Karpas-422 (cell line): ENCODE measurements around the gene MLLT6. TPM values are rescaled to one million over a fixed set of nuclear protein-coding genes. Genes with fewer than 3 reads are reported as not detected.

Experiments
- DNase-seq: peaks from one replicate; pipeline ENCODE4 v3.0.0-alpha.2; 2015
- H2AFZ ChIP-seq: fragments of 200-600 bp; sonication (generic); 2 replicates; pipeline ENCODE4 v1.6.1; 2014; ENCODE audit warnings: antibody characterized with exemption, low read length, mixed read lengths
- H3K27ac ChIP-seq: fragments of 200-600 bp; sonication (generic); 2 replicates; pipeline ENCODE4 v1.5.1; 2014; ENCODE audit warnings: mild to moderate bottlenecking, low read length, moderate library complexity
- H3K27me3 ChIP-seq: fragments of 200-600 bp; sonication (generic); 2 replicates; pipeline ENCODE4 v1.6.1; 2014; ENCODE audit warnings: low read length, mixed read lengths
- H3K36me3 ChIP-seq: fragments of 200-600 bp; sonication (generic); 2 replicates; pipeline ENCODE4 v1.6.1; 2014; ENCODE audit warnings: low read length, mixed read lengths; ENCODE audit not compliant: insufficient read depth
- H3K4me1 ChIP-seq: fragments of 200-600 bp; sonication (generic); 2 replicates; pipeline ENCODE4 v1.6.1; 2014; ENCODE audit warnings: mild to moderate bottlenecking, low read length, mixed read lengths
- H3K4me2 ChIP-seq: fragments of 200-600 bp; sonication (generic); 2 replicates; pipeline ENCODE4 v1.6.1; 2014; ENCODE audit warnings: low read length, low read depth, mild to moderate bottlenecking; ENCODE audit not compliant: poor library complexity, severe bottlenecking
- H3K4me3 ChIP-seq: fragments of 200-600 bp; sonication (generic); 2 replicates; pipeline ENCODE4 v1.5.1; 2014; ENCODE audit warnings: mild to moderate bottlenecking, antibody characterized with exemption, low read length, mixed read lengths
- H3K79me2 ChIP-seq: fragments of 200-600 bp; sonication (generic); 2 replicates; pipeline ENCODE4 v1.6.1; 2014; ENCODE audit warnings: mild to moderate bottlenecking, low read length, mixed read lengths
- H3K9ac ChIP-seq: fragments of 200-600 bp; sonication (generic); 2 replicates; pipeline ENCODE4 v1.6.0; 2014; ENCODE audit warnings: low read length
- H3K9me2 ChIP-seq: fragments of 200-600 bp; sonication (generic), shearing (Covaris generic); replicated peaks from 2 replicates; pipeline ENCODE4 v1.6.0; 2014; ENCODE audit warnings: mild to moderate bottlenecking, low read length, moderate library complexity; ENCODE audit not compliant: insufficient read depth
- H3K9me3 ChIP-seq: fragments of 300-700, 200-600 bp; sonication (generic); 2 replicates; pipeline ENCODE4 v1.6.1; 2014; ENCODE audit warnings: low read length, mixed read lengths
- H4K20me1 ChIP-seq: fragments of 200-600 bp; sonication (generic); 2 replicates; pipeline ENCODE4 v1.6.1; 2014; ENCODE audit warnings: mild to moderate bottlenecking, antibody characterized with exemption, low read length, low read depth; ENCODE audit not compliant: insufficient read depth
- total RNA-seq: library from RNA; depleted of rRNA; stranded (reverse); fragments of >200 nt; shearing (Covaris generic); gene quantifications from 2 replicates; pipeline ENCODE4 v1.2.3, GENCODE V29; 2014; ENCODE audit warnings: low replicate concordance

Gene MLLT6
- total RNA-seq, 1 experiment from 2014 or later = 72.4 TPM

DNA sequence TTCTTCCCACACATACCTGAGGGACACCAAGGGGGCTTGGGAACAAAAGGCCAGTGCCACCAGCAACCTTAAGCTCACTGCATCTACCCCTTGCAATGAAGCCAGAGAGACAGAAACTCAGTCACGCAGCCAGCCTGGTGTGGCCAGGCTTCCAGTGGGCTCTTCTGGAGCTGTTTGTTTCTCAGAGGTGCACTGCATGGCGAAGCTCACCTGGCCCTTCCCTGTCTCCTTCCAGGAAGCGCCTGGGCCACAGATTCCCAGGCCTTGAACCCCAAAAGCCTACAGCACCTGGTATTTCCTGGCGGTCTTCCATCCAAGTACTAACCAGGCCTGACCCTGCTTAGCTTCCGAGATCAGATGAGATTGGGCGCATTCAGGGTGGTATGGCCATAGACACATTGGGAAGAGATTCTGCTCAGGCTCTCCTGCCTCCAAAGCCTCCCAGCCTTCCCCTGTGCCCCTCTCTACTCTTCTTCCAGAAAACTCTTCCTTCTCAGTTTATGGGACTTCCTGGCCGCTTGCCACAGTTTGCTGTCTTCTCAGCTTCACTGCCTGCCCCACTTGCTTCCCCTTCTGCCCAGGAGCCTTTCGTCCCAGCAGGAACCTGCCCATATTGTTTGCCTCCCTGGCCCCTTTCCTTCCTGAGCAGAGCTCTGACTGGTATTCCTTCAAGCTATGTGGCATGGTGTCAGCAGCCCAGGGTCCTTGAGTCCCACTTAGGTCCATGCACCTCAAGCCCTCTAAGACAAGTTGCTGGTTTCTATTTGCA, 26.6 kb downstream of the MLLT6 start:
- Histone ChIP-seq H3K4me1 (peaks cover 36% of the 10 kb centered on the region), H3K4me2 (peak overlapping the region; percentile 82), H3K27me3 (no peaks in the 10 kb centered on the region), H3K9me2 (no peaks in the 10 kb centered on the region), H4K20me1 (0 out of 2 replicates have a peak, but pooled peaks cover 6% of the 10 kb centered on the region), H3K27ac (no peak overlapping the region), H3K36me3 (no peaks in the 10 kb centered on the region), H3K9ac (peak overlapping the region; percentile 85), H3K79me2 (peaks cover 15% of the 10 kb centered on the region), H3K4me3 (peak overlapping the region; percentile 86), H3K9me3 (no peaks in the 10 kb centered on the region), H2AFZ (no peak overlapping the region)
- DNase-seq = no peak

- Histone ChIP-seq H2AFZ (no peak overlapping the region), H3K27me3 (no peaks in the 10 kb centered on the region), H3K9me2 (no peaks in the 10 kb centered on the region), H3K9me3 (no peaks in the 10 kb centered on the region), H3K36me3 (no peaks in the 10 kb centered on the region), H3K9ac (peak overlapping the region; percentile 85; the same call in 1 of the 2 replicates), H3K27ac (no peak overlapping the region), H3K4me2 (no peak overlapping the region), H3K79me2 (peaks cover 15% of the 10 kb centered on the region), H3K4me1 (peaks cover 36% of the 10 kb centered on the region), H3K4me3 (no peak overlapping the region), H4K20me1 (0 out of 2 replicates have a peak, but pooled peaks cover 6% of the 10 kb centered on the region)
- no peak for DNase-seq
These were observed 27.6 kb downstream of the MLLT6 start for GRCh38 chr17:38732376-38733281.

GRCh38 chr17:38733282-38733981, 28.4 kb downstream of the MLLT6 start:
- Histone ChIP-seq H3K79me2 (peaks cover 15% of the 10 kb centered on the region), H3K27me3 (no peaks in the 10 kb centered on the region), H3K4me3 (no peak overlapping the region), H3K27ac (no peak overlapping the region), H2AFZ (no peak overlapping the region), H3K9ac (no peak overlapping the region), H3K4me2 (no peak overlapping the region), H3K9me3 (no peaks in the 10 kb centered on the region), H3K4me1 (peaks cover 28% of the 10 kb centered on the region), H3K36me3 (no peaks in the 10 kb centered on the region), H4K20me1 (0 out of 2 replicates have a peak, but pooled peaks cover 6% of the 10 kb centered on the region), H3K9me2 (no peaks in the 10 kb centered on the region)
- no peak for DNase-seq

GRCh38 chr17:38733982-38734973, 29.2 kb downstream of the MLLT6 start:
- no peaks in the 10 kb centered on the region for H3K9me3 ChIP-seq
- no peak overlapping the region for H3K9ac ChIP-seq
- no peak overlapping the region for H2AFZ ChIP-seq
- no peaks in the 10 kb centered on the region for H3K27me3 ChIP-seq
- H3K36me3 ChIP-seq = no peaks in the 10 kb centered on the region
- no peak overlapping the region for H3K4me3 ChIP-seq
- no peak overlapping the region for H3K27ac ChIP-seq
- peaks cover 20% of the 10 kb centered on the region for H3K4me1 ChIP-seq
- peaks cover 15% of the 10 kb centered on the region for H3K79me2 ChIP-seq
- no peak overlapping the region for H3K4me2 ChIP-seq
- peak; percentile 76 for DNase-seq
- 0 out of 2 replicates have a peak, but pooled peaks cover 6% of the 10 kb centered on the region for H4K20me1 ChIP-seq
- H3K9me2 ChIP-seq = no peaks in the 10 kb centered on the region

GRCh38 chr17:38735161-38735997, 30.3 kb downstream of the MLLT6 start:
- H4K20me1 ChIP-seq = 0 out of 2 replicates have a peak, but pooled peaks cover 6% of the 10 kb centered on the region
- H3K27ac ChIP-seq = no peak overlapping the region
- peak; percentile 84 for DNase-seq
- peaks cover 15% of the 10 kb centered on the region for H3K4me1 ChIP-seq
- H3K9ac ChIP-seq = no peak overlapping the region
- no peak overlapping the region for H3K4me2 ChIP-seq
- H3K27me3 ChIP-seq = no peaks in the 10 kb centered on the region
- H3K36me3 ChIP-seq = no peaks in the 10 kb centered on the region
- H3K9me3 ChIP-seq = no peaks in the 10 kb centered on the region
- peaks cover 14% of the 10 kb centered on the region for H3K79me2 ChIP-seq
- no peaks in the 10 kb centered on the region for H3K9me2 ChIP-seq
- no peak overlapping the region for H2AFZ ChIP-seq
- H3K4me3 ChIP-seq = no peak overlapping the region

DNA sequence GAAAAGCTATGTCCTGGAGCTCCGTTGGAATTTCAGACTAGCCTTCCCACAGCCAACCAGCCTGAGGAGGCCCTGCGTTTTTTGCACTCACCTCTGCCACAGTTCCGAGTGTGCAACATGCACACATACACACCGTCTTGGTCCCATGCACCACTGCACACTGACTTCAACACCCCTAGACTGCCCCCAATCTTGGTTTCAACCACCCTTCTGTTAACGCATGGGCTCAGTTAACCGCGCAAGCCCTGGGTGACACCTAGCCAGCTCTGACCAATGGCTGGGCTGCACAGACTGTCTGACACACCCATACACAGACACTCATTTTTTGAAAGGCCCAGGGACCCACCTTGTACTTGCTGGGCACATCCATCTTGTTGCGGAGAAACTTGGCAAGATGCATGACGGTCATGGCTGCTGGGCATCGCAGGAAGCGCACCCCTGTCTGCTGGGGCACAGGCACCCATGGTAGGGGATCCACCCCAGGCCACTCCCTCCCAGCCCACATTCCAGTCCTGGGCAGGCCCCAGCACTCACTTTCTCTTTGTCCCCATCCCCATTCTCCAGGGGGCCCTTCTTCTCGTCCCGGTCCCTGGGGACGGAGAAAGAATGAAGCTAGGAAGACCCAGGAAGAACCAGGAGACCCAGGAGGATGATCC, 33.1 kb downstream of the MLLT6 start:
- no peak for DNase-seq
- Histone ChIP-seq H3K4me1 (no peaks in the 10 kb centered on the region), H3K4me2 (no peak overlapping the region), H3K27me3 (no peaks in the 10 kb centered on the region), H2AFZ (no peak overlapping the region), H3K9me2 (no peaks in the 10 kb centered on the region), H4K20me1 (0 out of 2 replicates have a peak, but pooled peaks cover 6% of the 10 kb centered on the region), H3K9ac (no peak overlapping the region), H3K27ac (no peak overlapping the region), H3K36me3 (no peaks in the 10 kb centered on the region), H3K9me3 (no peaks in the 10 kb centered on the region), H3K4me3 (no peak overlapping the region), H3K79me2 (no peaks in the 10 kb centered on the region)
